ENCODE measurements around the gene CDC42EP5.

The CDC42EP5 gene

GRCh38 chr19:54428323-54429175 is 44.5 kb downstream of the CDC42EP5 start:
- DNase-seq (ENCODE audit: low read depth in 1 of 2, low spot score in 1 of 2), result no peak

GRCh38 chr19:54427586-54427985 is 45.5 kb downstream of the CDC42EP5 start:
- DNase-seq (ENCODE audit: low read depth in 1 of 2, low spot score in 1 of 2), result no peak

- DNase-seq (ENCODE audit: low read depth in 1 of 2, low spot score in 1 of 2), result no peak
These were observed 46.7 kb downstream of the CDC42EP5 start for GRCh38 chr19:54426291-54426931.

GRCh38 chr19:54425382-54425723 is 47.7 kb downstream of the CDC42EP5 start:
- no peak for DNase-seq (ENCODE audit: low read depth in 1 of 2, low spot score in 1 of 2)

GRCh38 chr19:54424660-54425381 is 48.3 kb downstream of the CDC42EP5 start:
- DNase-seq (ENCODE audit: low read depth in 1 of 2, low spot score in 1 of 2), result no peak

GRCh38 chr19:54424201-54424600 is 48.9 kb downstream of the CDC42EP5 start:
- DNase-seq (ENCODE audit: low read depth in 1 of 2, low spot score in 1 of 2), result no peak

GRCh38 chr19:54422136-54422535 is 51.0 kb downstream of the CDC42EP5 start:
- no peak for DNase-seq (ENCODE audit: low read depth in 1 of 2, low spot score in 1 of 2)

GRCh38 chr19:54421521-54421920 is 51.6 kb downstream of the CDC42EP5 start:
- no peak for DNase-seq (ENCODE audit: low read depth in 1 of 2, low spot score in 1 of 2)

- no peak for DNase-seq (ENCODE audit: low read depth in 1 of 2, low spot score in 1 of 2)
These were observed 52.0 kb downstream of the CDC42EP5 start for GRCh38 chr19:54421169-54421516.

- no peak for DNase-seq (ENCODE audit: low read depth in 1 of 2, low spot score in 1 of 2)
These were observed 52.5 kb downstream of the CDC42EP5 start for GRCh38 chr19:54420383-54421168.

- no peak for DNase-seq (ENCODE audit: low read depth in 1 of 2, low spot score in 1 of 2)
These were observed 53.1 kb downstream of the CDC42EP5 start for GRCh38 chr19:54420068-54420382.

- DNase-seq (ENCODE audit: low read depth in 1 of 2, low spot score in 1 of 2), result no peak
These were observed 53.9 kb downstream of the CDC42EP5 start for GRCh38 chr19:54418930-54419800.

- DNase-seq (ENCODE audit: low read depth in 1 of 2, low spot score in 1 of 2), result no peak
These were observed 54.8 kb downstream of the CDC42EP5 start for GRCh38 chr19:54418030-54418929.

GRCh38 chr19:54416695-54417491 is 56.2 kb downstream of the CDC42EP5 start:
- DNase-seq (ENCODE audit: low read depth in 1 of 2, low spot score in 1 of 2), result no peak

GRCh38 chr19:54415901-54416673 is 57.0 kb downstream of the CDC42EP5 start:
- DNase-seq (ENCODE audit: low read depth in 1 of 2, low spot score in 1 of 2), result no peak

GRCh38 chr19:54415208-54415900 is 57.7 kb downstream of the CDC42EP5 start, which contains the start of gene TTYH1:
TSS of gene TTYH1 (plus strand) at chr19:54415464. CDS start at chr19:54415553, 89 bp downstream.
- peak in 1 of 2 donors; percentile 33 for DNase-seq (ENCODE audit: low read depth in 1 of 2, low spot score in 1 of 2)

All from stimulated activated CD4-positive, alpha-beta T cell treated with anti-CD3 and anti-CD28 coated beads, Interleukin-15, amount 100 ng/mL, for 1 hour (primary cell).